DND-41 (cell line): ENCODE results near the gene ZCCHC10.

ENCODE experiments used
- CTCF ChIP-seq: IDR thresholded peaks from 2 replicates; pipeline ENCODE4 v1.5.1; 2012; ENCODE audit warnings: borderline replicate concordance, low read length, moderate library complexity, mild to moderate bottlenecking; ENCODE audit not compliant: poor library complexity, severe bottlenecking; ENCODE audit errors: extremely low read depth
- EZH2 ChIP-seq: IDR thresholded peaks from 3 replicates; pipeline ENCODE4 v1.6.1; 2012; ENCODE audit warnings: borderline replicate concordance, low read depth, mild to moderate bottlenecking, moderate library complexity, low read length, inconsistent platforms; ENCODE audit not compliant: severe bottlenecking

GRCh38 chr5:133062276-133062675, 35.9 kb upstream of the ZCCHC10 start:
- TF ChIP-seq EZH2 (no peak), CTCF (no peak)
